GM21528 (cell line): ENCODE measurements around the gene CALN1.

Experiments
- ATAC-seq: cut with Tn5 transposase; IDR thresholded peaks from one replicate; pipeline ENCODE4 v1.9.1; 2021; ENCODE audit warnings: mild to moderate bottlenecking, moderate library complexity; ENCODE audit not compliant: unreplicated experiment, low FRiP score

CALN1 gene

GRCh38 chr7:72059925-72060324 is 352.2 kb downstream of the CALN1 start:
- no peak for ATAC-seq

GRCh38 chr7:72058579-72058978 is 353.6 kb downstream of the CALN1 start:
- no peak for ATAC-seq

- ATAC-seq = no peak
Measured at GRCh38 chr7:72057796-72058195, 354.3 kb downstream of the CALN1 start.

GRCh38 chr7:72057231-72057630 is 354.9 kb downstream of the CALN1 start:
- ATAC-seq = no peak

GRCh38 chr7:72055426-72055825 is 356.7 kb downstream of the CALN1 start:
- no peak for ATAC-seq

- no peak for ATAC-seq
Measured at GRCh38 chr7:72053292-72053691, 358.8 kb downstream of the CALN1 start.

GRCh38 chr7:72048420-72048819 is 363.7 kb downstream of the CALN1 start:
- ATAC-seq = no peak

GRCh38 chr7:72042855-72043254 is 369.3 kb downstream of the CALN1 start:
- ATAC-seq = no peak

- ATAC-seq = no peak
Measured at GRCh38 chr7:72040641-72041040, 371.5 kb downstream of the CALN1 start.

- ATAC-seq = no peak
Measured at GRCh38 chr7:72039460-72039859, 372.7 kb downstream of the CALN1 start.

GRCh38 chr7:72038022-72038732 is 374.0 kb downstream of the CALN1 start:
- no peak for ATAC-seq

- ATAC-seq = no peak
Measured at GRCh38 chr7:72037516-72037915, 374.6 kb downstream of the CALN1 start.

GRCh38 chr7:72035266-72035665 is 376.9 kb downstream of the CALN1 start:
- ATAC-seq = no peak

GRCh38 chr7:72032934-72033333 is 379.2 kb downstream of the CALN1 start:
- ATAC-seq = no peak

GRCh38 chr7:72030994-72031667 is 381.0 kb downstream of the CALN1 start:
- ATAC-seq = no peak

- no peak for ATAC-seq
Measured at GRCh38 chr7:72028267-72028666, 383.9 kb downstream of the CALN1 start.

- no peak for ATAC-seq
Measured at GRCh38 chr7:72025381-72025960, 386.7 kb downstream of the CALN1 start.

- no peak for ATAC-seq
Measured at GRCh38 chr7:72023926-72024325, 388.2 kb downstream of the CALN1 start.

- ATAC-seq = no peak
Measured at GRCh38 chr7:72021716-72022115, 390.4 kb downstream of the CALN1 start.

GRCh38 chr7:72020311-72020710 is 391.8 kb downstream of the CALN1 start:
- no peak for ATAC-seq

GRCh38 chr7:72019436-72019835 is 392.7 kb downstream of the CALN1 start:
- no peak for ATAC-seq

GRCh38 chr7:72017756-72018155 is 394.4 kb downstream of the CALN1 start:
- no peak for ATAC-seq
